ENCODE measurements around the gene PTBP1. TPM values are rescaled to one million over a fixed set of nuclear protein-coding genes. Genes with fewer than 3 reads are reported as not detected.
A peak's percentile ranks its signal among the peaks of the same experiment; 100 is the strongest.
"Not testable (repeated sequence)": the region's sequence is repeated elsewhere in the genome, so short reads cannot be mapped to it uniquely, and the experiment has no call there.

PTBP1 gene
- total and polyA plus RNA-seq, 8 donors: 83.3 to 160 (median 115) TPM

DNA sequence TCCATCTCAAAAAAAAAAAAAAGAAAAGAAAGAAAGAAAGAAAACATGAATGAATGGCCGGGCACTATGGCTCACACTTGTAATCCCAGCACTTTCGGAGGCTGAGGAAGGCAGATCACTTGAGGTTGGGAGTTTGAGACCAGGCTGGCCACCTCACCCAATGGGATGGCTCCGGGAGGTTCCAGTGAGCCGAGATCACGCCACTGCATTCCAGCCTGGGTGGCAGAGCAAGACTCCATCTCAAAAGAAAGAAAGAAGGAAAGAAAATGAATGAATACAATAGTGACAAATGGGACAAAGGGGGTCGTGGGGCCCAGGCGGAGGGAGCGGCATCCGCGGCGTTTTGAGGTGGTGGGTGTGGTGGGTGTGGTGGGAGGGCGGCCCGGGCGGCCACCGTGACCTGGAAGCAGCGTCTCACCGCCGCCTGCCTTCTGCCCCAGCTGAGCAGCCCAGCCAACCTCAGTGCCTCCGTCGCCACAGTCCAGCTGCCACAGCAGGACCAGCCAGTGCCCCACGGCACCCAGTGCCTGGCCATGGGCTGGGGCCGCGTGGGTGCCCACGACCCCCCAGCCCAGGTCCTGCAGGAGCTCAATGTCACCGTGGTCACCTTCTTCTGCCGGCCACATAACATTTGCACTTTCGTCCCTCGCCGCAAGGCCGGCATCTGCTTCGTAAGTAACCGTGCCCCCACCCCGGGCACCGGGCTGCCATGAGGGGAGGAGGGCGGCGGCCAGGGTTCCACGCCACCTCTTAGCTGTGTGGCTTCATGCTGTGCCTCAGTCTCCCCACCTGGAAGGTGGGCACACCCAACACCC lies 48.7 kb downstream of the PTBP1 start:
- intact Hi-C loops (cut with DNase I): no loop called here
- H3K36me3 ChIP-seq: no peaks in the 10 kb centered on the region
- H3K27ac ChIP-seq: no peak overlapping the region
- no peaks in the 10 kb centered on the region for H3K27me3 ChIP-seq
- H3K9me3 ChIP-seq: no peaks in the 10 kb centered on the region
- H3K4me3 ChIP-seq: no peak overlapping the region
- peaks cover 0 to 12% (median 7%) of the 10 kb centered on the region in 3 donors for H3K4me1 ChIP-seq
- no peak for TF ChIP-seq CTCF (IDR thresholded peaks at IDR 0.05)
- 56 to 71% methylated on average over 37 of the region's 37 CpGs for WGBS, 2 donors
- no peak for ATAC-seq
- FAIRE-seq: no peak
- DNase-seq: peak in 1 of 6 donors; percentile 63

DNA sequence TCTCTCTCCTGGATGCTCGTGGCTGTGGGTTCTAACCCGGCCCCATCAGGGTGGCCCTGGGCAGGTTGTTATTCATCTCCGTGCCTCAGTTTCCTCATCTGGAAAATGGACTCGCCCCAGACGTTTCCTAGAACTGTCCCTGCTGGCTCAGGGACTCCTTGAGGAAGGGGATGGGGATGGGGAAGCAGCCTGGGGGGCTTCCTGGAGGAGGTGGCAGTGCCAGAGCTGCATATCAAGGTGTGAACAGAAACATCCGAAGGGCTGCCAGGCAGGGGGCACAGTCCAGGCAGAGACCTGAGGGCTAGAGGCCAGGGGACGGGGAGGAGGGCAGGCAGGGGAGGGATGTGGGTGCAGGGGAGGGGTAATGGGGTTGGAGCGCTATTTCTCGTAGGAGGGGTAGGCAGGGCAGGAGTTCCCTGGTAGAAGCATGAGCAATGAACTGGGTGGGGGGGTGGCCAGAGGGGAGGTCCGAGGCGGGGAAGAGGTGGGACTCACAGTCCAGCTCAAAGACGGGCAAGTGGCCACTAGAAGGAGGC lies 51.2 kb downstream of the PTBP1 start:
- intact Hi-C loops (cut with DNase I): no loop called here
- no peak for TF ChIP-seq CTCF (IDR thresholded peaks at IDR 0.05)
- WGBS, 2 donors: 35 to 43% methylated on average over 12 of the region's 12 CpGs

DNA sequence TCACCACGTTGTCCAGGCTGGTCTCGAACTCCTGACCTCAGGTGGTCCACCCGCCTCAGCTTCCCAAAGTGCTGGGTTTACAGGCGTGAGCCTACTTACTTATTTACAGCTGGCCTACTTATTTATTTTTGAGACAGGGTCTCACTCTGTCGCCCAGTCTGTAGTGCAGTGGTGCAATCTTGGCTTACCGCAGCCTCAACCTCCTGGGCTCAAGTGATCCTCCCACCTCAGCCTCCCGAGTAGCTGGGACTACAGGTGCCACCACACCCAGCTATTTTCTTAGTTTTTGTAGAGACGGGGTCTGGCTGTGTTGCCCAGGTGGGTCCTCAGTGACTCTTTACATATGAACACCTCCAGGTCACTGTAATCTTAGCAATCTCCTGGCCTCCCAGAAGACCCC lies 51.9 kb downstream of the PTBP1 start:
- DNase-seq; H3K36me3 ChIP-seq; FAIRE-seq; intact Hi-C loops (cut with DNase I); H3K4me1 ChIP-seq; H3K4me3 ChIP-seq; H3K27me3 ChIP-seq; H3K9me3 ChIP-seq; H3K27ac ChIP-seq; ATAC-seq: not testable (repeated sequence)
- WGBS, 2 donors: 75 to 87% methylated on average over 8 of the region's 8 CpGs

More for the DNA sequence above, 51.2 kb downstream of the PTBP1 start:
- Histone ChIP-seq H3K27ac (no peak overlapping the region), H3K4me3 (no peak overlapping the region), H3K9me3 (no peaks in the 10 kb centered on the region), H3K27me3 (peaks cover 0 to 7% (median 0%) of the 10 kb centered on the region in 4 donors), H3K36me3 (no peaks in the 10 kb centered on the region), H3K4me1 (peaks cover 0 to 10% (median 5%) of the 10 kb centered on the region in 3 donors)
- DNase-seq (no peak), ATAC-seq (no peak), FAIRE-seq (no peak)

GRCh38 chr19:850221-850978 lies 53.1 kb downstream of the PTBP1 start:
- Histone ChIP-seq H3K9me3 (no peaks in the 10 kb centered on the region), H3K36me3 (no peaks in the 10 kb centered on the region), H3K27me3 (peaks cover 0 to 7% (median 0%) of the 10 kb centered on the region in 4 donors), H3K4me3 (no peak overlapping the region), H3K4me1 (peaks cover 0 to 5% (median 0%) of the 10 kb centered on the region in 3 donors), H3K27ac (peak overlapping the region; percentile 45 to 68 (median 60))
- intact Hi-C loops (cut with DNase I): no loop called here
- peak; percentile 78 to 93 (median 88) for DNase-seq
- no peak for FAIRE-seq
- WGBS, 2 donors: 15 to 17% methylated on average over 27 to 28 of the region's 28 CpGs
- TF ChIP-seq CTCF (IDR thresholded peaks at IDR 0.05): no peak
- ATAC-seq: peak; percentile 92 to 94 (median 92)

- WGBS, 2 donors: 34 to 50% methylated on average over 13 of the region's 13 CpGs
- DNase-seq: peak in 1 of 6 donors; percentile 58
- Histone ChIP-seq H3K9me3 (no peaks in the 10 kb centered on the region), H3K27ac (peak overlapping the region; percentile 45 to 68 (median 60)), H3K27me3 (peaks cover 0 to 7% (median 0%) of the 10 kb centered on the region in 4 donors), H3K36me3 (no peaks in the 10 kb centered on the region), H3K4me1 (peaks cover 0 to 5% (median 0%) of the 10 kb centered on the region in 3 donors), H3K4me3 (no peak overlapping the region)
- TF ChIP-seq CTCF (IDR thresholded peaks at IDR 0.05): no peak
- FAIRE-seq: no peak
- no peak for ATAC-seq
- intact Hi-C loops (cut with DNase I): no loop called here
Measured at GRCh38 chr19:850979-851335, 53.7 kb downstream of the PTBP1 start.

All from pancreas (tissue), 10 donors.